COLO829 (cell line): Measurements from ENCODE around the gene GPC5.
A peak's percentile ranks its signal among the peaks of the same experiment; 100 is the strongest.

Experiments used
- DNase-seq: peaks from one replicate; pipeline ENCODE4 v3.0.0; 2012; ENCODE audit warnings: low spot score

The GPC5 gene

GRCh38 chr13:91978571-91978970, 580.1 kb downstream of the GPC5 start:
- DNase-seq, result no peak

GRCh38 chr13:91986761-91987483, 588.5 kb downstream of the GPC5 start:
- no peak for DNase-seq

DNA sequence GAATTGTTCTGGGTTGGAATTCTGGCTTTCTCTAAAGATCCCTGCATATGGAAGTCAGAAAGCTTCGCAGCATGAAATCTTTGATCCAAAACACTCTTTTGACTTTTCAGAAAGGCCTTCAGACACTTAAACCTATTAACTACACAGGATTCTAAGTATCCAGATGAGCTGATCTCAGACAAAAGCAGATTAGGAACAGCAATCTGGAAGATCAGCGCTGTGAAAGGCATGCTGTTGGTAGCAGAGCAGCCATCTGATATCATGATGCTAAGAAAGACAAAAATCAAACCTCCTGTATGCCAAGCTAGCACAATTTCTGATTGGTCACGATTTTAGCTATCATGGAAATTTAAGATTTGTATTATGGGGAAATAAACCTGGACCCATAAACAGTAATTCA, 589.9 kb downstream of the GPC5 start:
- no peak for DNase-seq

DNA sequence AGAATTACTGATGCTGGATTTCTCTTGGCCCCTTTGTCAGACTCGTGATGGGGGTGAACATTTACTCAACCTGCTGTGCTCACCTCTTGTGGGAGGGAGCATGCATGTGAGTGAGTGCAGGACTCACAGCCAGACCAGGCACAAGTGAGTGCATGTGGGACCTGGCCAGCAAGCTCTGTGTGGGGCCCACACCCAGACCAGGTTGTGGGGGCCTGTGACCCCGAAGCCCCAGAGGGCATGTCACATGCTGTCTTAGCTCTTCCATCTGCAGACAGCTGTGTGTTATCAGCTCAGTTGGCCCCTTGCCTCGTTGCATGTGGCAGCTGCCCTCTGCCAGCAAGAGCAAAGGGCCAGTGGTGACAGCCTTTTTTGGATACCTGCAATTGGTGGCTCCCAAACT, 614.4 kb downstream of the GPC5 start:
- DNase-seq, result no peak

- no peak for DNase-seq
Observed at GRCh38 chr13:92017737-92018136, 619.3 kb downstream of the GPC5 start.

DNA sequence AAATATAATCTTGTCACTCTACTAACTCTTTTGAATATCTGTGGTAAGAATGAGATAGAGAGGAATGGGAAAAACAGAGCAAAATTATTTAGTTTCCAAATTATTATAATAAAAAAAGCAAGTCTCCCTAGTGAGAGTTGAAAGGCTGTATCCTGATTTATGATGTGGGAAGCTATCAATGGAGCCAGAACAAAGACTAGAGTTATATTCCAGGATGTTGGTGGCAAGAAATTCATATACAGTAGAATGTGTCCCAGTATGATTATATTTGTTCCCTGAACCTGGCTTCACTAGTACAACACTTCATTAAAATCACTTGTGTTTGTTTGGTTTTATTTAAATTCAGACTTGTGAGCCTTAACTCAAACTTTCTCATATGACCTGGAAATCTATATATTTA, 630.3 kb downstream of the GPC5 start:
- DNase-seq, result no peak

DNA sequence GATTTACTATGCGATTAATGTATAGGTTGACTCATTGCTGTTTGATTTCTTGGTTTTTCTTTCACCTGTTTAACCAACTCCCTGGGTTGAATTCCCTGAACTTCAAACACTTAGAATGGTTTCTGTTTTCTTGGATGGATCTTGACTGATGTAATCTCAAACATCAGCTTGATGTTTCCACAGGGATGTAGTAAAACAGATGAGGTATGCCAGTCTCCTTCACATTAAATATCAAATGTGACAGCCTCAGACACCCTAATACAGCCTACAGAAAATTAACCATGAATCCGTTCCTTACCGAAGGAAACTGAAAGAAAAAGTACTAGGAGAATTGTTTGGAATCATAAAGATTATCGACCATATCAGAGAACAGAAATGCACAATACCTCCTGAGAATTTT, 631.2 kb downstream of the GPC5 start:
- DNase-seq, result no peak

- no peak for DNase-seq
Observed at GRCh38 chr13:92038905-92039304, 640.5 kb downstream of the GPC5 start.

DNA sequence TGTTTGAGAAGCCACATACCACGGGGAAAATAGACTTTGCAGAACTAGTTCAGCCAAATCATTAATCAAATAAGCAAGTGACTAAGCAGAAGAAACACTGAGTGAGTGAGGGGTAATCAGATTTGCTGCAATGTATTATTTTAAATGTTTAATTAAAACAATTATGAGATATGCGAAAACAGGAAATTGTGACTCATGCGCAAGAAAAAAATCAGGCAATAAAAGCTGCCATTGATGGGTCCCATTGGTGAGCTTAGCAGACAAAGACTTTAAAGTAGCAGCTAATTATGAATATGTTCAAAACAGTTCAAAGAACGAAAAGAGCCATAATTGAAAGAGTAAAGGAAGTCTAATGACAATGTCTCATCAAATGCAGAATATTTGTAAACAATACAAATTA, 644.1 kb downstream of the GPC5 start:
- no peak for DNase-seq

- no peak for DNase-seq
Observed at GRCh38 chr13:92044351-92044750, 645.9 kb downstream of the GPC5 start.

DNA sequence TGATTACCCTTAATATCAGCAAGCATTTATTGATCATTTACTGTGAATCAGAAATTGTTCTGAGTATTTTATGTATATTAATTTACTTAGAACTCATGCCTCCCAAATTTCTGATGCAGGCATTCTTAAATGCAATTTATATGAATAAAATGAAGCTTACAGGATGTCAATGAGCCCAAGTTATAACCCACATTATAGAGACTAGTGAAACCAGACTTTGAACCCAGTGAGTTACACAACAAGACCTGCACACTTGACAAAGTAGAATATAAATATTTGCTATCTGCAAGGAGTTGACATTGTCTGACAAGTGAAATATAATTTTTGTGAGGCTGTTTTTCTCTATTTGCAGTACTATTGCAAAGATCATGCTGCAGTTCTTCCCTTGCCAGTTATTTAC, 656.0 kb downstream of the GPC5 start:
- no peak for DNase-seq

- peak; percentile 19 for DNase-seq
Observed at GRCh38 chr13:92074658-92075057, 676.2 kb downstream of the GPC5 start.

DNA sequence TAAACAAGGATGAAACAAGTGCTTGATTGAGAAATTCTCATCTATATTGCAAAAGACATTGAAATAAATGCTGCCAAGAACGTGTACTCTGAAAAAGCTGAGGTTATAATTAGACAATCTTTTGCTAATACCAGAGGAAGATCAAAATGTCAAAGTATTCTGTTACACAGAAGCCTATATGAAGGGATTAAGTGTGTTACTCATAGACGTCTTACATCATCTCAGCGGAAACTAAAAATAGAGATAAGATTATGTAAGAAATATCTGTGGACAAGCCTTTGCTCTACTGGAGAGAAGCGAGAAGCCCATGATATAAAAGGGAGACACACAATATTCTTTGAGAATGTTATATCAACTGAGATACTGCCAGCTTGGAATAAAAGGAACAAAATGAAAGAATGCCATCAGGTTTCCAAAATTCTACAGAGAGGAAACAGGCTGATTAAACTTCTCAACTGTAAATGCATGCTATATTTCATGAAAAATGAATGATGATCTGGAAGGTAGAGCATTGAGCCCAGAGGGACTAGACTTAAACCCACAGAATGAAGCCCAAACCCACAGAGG, 699.0 kb downstream of the GPC5 start:
- DNase-seq, result no peak

GRCh38 chr13:92101801-92102200, 703.4 kb downstream of the GPC5 start:
- no peak for DNase-seq

GRCh38 chr13:92103689-92104153, 705.3 kb downstream of the GPC5 start:
- DNase-seq, result no peak

DNA sequence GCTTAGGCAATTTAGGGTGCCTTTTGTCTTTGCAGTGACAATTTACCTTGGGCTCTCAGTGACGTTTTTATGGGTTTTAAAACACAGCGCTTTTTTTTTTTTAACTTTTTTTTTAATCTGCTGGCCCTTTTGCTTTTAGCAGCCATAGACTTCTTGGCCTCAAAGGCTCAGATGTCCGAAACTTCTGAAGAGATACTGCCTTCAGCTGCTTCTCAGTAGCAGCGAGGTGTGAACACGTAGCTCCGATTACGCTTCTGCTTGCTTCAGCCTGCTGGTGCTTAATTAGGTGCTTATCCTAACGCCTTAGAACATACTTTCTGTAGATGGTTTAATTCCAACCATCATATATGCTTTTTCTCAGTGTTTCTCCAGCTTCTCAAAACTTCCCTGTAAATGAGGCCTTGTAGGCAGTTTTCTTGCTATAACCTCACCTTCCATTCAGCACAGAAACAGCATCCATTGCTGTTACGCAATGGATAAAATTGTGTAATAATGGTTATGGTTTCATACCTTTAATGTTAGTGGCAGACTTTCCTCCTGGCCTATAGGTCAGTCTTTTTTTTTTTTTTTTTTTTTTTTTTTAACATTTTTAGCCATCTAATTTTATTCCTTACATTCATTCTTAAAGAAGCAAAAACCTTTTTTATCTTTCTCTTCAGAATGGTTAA, 723.9 kb downstream of the GPC5 start:
- DNase-seq, result no peak

- DNase-seq, result no peak
Observed at GRCh38 chr13:92126399-92126798, 728.0 kb downstream of the GPC5 start.

DNA sequence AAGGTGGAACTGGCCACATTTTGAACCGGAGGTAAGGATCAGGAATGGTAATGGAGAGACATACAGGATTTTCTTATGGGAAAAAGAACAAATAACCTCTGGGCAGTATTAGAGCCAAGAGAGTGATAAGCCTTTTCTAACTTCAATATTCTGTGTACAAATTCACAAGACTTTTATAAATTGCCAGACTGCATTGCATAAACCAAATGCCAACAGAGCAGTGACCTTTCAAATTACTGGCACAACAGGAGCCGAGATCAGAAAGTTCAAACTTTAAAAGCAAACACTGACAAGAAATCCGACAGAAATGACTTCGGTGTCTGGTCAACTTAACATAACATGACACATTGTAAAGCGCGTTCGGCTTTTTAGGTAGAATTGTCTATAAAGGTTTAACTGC, 737.1 kb downstream of the GPC5 start:
- no peak for DNase-seq

DNA sequence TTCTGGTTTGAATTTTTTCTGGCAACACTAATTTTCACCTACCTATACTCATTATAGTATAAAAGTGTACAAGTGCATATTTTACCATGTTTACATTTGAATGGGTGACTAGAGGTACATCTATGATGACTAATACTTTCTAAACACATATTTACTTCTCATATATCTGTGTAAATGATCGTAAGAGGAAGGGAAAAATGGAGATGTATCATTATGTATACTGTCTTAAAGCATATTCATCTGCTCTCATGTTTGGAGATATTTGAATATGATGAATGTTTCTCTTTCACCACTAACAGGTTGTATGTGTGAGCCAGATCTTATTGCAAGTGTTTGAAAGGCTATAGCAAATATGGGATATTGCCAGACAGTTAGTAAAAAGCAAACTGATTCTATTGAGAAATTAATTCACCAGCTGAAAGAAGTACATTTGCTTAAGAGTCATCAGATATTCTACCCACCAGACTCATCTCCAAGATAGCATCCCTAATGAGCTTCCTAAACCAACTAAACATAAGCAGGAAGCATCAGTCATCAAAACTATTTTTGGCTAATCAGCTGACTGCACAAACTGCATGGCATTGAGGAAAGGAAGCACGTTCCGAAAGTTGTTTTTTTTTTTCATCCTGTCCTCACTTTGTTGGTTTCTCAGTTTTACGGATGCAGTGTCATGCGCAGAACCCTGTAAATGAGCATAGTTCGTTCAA, 738.2 kb downstream of the GPC5 start:
- DNase-seq, result no peak

DNA sequence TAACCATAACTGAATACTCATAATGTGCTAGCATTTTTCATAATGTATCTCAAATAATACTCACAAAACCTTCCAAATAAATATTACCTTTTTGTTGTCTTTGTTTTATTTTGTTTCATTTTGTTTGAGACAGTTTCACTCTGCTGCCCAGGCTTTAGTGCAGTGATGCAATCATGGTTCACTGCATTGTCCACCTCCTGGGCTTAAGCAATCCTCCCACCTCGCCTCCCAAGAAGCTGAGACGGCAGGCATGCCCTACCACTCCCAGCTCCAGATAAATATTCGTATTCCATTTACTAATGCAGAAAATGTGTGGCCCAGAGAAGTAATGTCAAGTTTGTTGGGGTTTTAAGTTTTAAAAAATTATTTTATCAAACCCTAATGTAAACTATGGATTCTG, 739.1 kb downstream of the GPC5 start:
- DNase-seq, result no peak

GRCh38 chr13:92143766-92144165, 745.3 kb downstream of the GPC5 start:
- DNase-seq, result no peak

DNA sequence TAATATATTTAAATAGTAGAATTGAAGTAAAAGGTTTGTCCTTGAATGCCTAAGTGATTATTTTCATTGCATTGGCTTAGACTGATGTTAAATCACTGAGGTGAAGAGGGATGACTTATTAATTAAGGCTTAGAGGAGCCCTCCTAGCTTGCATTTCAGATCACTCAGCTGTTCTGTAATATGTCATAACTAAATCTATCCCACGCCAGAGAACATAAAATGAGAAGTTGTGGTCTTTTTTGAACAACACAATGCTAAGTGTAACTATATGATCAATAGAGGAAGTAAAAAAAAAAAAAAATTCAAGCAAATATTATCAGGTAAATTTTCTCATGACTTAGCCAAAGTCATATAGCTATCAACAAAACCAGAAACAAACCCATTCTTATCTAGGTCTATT, 752.2 kb downstream of the GPC5 start:
- DNase-seq, result no peak

DNA sequence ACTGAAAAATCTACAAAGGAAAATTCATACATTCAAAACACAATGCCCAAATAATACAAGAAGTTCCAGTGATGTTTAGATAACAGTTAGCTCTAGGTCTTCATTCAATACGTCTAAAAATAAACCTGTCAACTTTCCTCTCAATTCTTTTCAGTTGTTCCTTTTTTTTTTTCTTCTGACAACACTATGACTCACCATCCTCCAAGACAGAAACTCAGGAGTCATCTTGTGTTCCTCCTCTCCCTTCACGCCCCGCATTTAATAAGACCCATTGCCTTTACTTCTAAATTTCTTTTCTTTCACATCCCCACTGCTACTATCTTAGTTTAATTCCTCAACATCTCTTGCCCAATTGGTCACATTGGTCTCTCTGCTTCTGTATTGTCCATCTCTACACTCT, 759.9 kb downstream of the GPC5 start:
- DNase-seq, result no peak
